Lower leg skin (tissue), 4 donors: ENCODE results near the gene MBD6. TPM values are rescaled to one million over a fixed set of nuclear protein-coding genes. Genes with fewer than 3 reads are reported as not detected.
"Not testable (repeated sequence)": the region's sequence is repeated elsewhere in the genome, so short reads cannot be mapped to it uniquely, and the experiment has no call there.

Experiments
- DNase-seq, 2 donors: peaks; one replicate each; pipeline ENCODE4 v3.0.0-alpha.2; 2019; ENCODE audit warnings: low spot score in 2 of 2
- H3K4me3 ChIP-seq: fragments of 200-600 bp; sonication (generic); 2 replicates; pipeline ENCODE4 v1.5.1; 2017; ENCODE audit warnings: mild to moderate bottlenecking, low read depth; ENCODE audit not compliant: poor library complexity, severe bottlenecking
- CTCF ChIP-seq, 3 donors: fragments of 450-650 bp; IDR thresholded peaks; one replicate each; pipeline ENCODE4 v1.5.1; 2016; ENCODE audit warnings: antibody characterized with exemption in 3 of 3, mild to moderate bottlenecking in 3 of 3, moderate library complexity in 2 of 3
- POLR2A ChIP-seq, 2 donors: fragments of 450-650 bp; IDR thresholded peaks; one replicate each; pipeline ENCODE4 v1.6.1; 2016 to 2017; ENCODE audit warnings: antibody characterized with exemption in 2 of 2, mild to moderate bottlenecking in 1 of 2, moderate library complexity in 1 of 2
- WGBS, 2 donors: methylation state at CpG; one replicate each; pipeline ENCODE4 v1.1.5; 2018; 5-methylcytosine and 5-hydroxymethylcytosine counted together
- intact Hi-C: fragments of 100-400 bp; cut with DNase I; formaldehyde crosslinking; loops from one replicate; pipeline ENCODE4 v1.15.0; 2023; ENCODE audit warnings: low total_unique reads
- total RNA-seq, 4 donors: library from RNA; depleted of rRNA; stranded (reverse); fragments of >200 nt; gene quantifications; one replicate each; pipeline ENCODE4 v1.1.0, GENCODE V29; 2016

The MBD6 gene
- total RNA-seq, 4 donors from 2014 or later: 13.8 to 50.4 (median 26.5) TPM

- DNase-seq: no peak
- TF ChIP-seq POLR2A (IDR thresholded peaks at IDR 0.05): no peak
- TF ChIP-seq CTCF (IDR thresholded peaks at IDR 0.05): no peak
- no peak overlapping the region for H3K4me3 ChIP-seq
- intact Hi-C loops: no loop called here
- WGBS, 2 donors: 92 to 95% methylated on average over 12 of the region's 12 CpGs
Observed at GRCh38 chr12:57497223-57498131, 25.1 kb upstream of the MBD6 start.

GRCh38 chr12:57498132-57498502 is 24.5 kb upstream of the MBD6 start:
- no peak overlapping the region for H3K4me3 ChIP-seq
- intact Hi-C loops: no loop called here
- TF ChIP-seq CTCF (IDR thresholded peaks at IDR 0.05) (no peak), POLR2A (IDR thresholded peaks at IDR 0.05) (no peak)
- peak in 1 of 2 donors; percentile 61 for DNase-seq
- WGBS, 2 donors: 86 to 94% methylated on average over 9 of the region's 9 CpGs

GRCh38 chr12:57498571-57498970 is 24.1 kb upstream of the MBD6 start:
- DNase-seq: no peak
- no peak overlapping the region for H3K4me3 ChIP-seq
- intact Hi-C loops: no loop called here
- no peak for TF ChIP-seq CTCF (IDR thresholded peaks at IDR 0.05)
- no peak for TF ChIP-seq POLR2A (IDR thresholded peaks at IDR 0.05)
- WGBS, 2 donors: 93 to 97% methylated on average over 4 of the region's 4 CpGs

GRCh38 chr12:57500213-57500612 is 22.4 kb upstream of the MBD6 start:
- 93 to 99% methylated on average over 11 of the region's 11 CpGs for WGBS, 2 donors

GRCh38 chr12:57502311-57502969 is 20.2 kb upstream of the MBD6 start:
- 96 to 97% methylated on average over 22 of the region's 22 CpGs for WGBS, 2 donors
- H3K4me3 ChIP-seq, intact Hi-C loops: not testable (repeated sequence)
- peak in 1 of 2 donors; percentile 61 for DNase-seq

More at GRCh38 chr12:57500213-57500612, 22.4 kb upstream of the MBD6 start:
- H3K4me3 ChIP-seq: no peak overlapping the region
- intact Hi-C loops: no loop called here
- TF ChIP-seq CTCF (IDR thresholded peaks at IDR 0.05) (no peak), POLR2A (IDR thresholded peaks at IDR 0.05) (no peak)
- no peak for DNase-seq

- DNase-seq, H3K4me3 ChIP-seq, intact Hi-C loops: not testable (repeated sequence)
- WGBS, 2 donors: 64 to 84% methylated on average over 4 of the region's 4 CpGs
Observed at GRCh38 chr12:57506541-57506940, 16.1 kb upstream of the MBD6 start.

- intact Hi-C loops, H3K4me3 ChIP-seq, DNase-seq: not testable (repeated sequence)
- WGBS, 2 donors: 94 to 98% methylated on average over 7 to 20 of the region's 28 CpGs
Observed at GRCh38 chr12:57507796-57508195, 14.8 kb upstream of the MBD6 start.
